Measurements from ENCODE around the gene PRRX1.

The PRRX1 gene

GRCh38 chr1:170685166-170685565 lies 21.2 kb downstream of the PRRX1 start:
- FAIRE-seq (no peak), DNase-seq (ENCODE audit: insufficient read length, low spot score) (no peak)

- FAIRE-seq, result no peak
- no peak for DNase-seq (ENCODE audit: insufficient read length, low spot score)
Observed at GRCh38 chr1:170686291-170686690, 22.4 kb downstream of the PRRX1 start.

GRCh38 chr1:170687621-170688020 lies 23.7 kb downstream of the PRRX1 start:
- DNase-seq (ENCODE audit: insufficient read length, low spot score) (no peak), FAIRE-seq (no peak)

- DNase-seq (ENCODE audit: insufficient read length, low spot score) (no peak), FAIRE-seq (no peak)
Observed at GRCh38 chr1:170691258-170691657, 27.3 kb downstream of the PRRX1 start.

- FAIRE-seq (no peak), DNase-seq (ENCODE audit: insufficient read length, low spot score) (no peak)
Observed at GRCh38 chr1:170692866-170693575, 29.1 kb downstream of the PRRX1 start.

GRCh38 chr1:170694172-170694926 lies 30.4 kb downstream of the PRRX1 start:
- FAIRE-seq (no peak), DNase-seq (ENCODE audit: insufficient read length, low spot score) (no peak)

- DNase-seq (ENCODE audit: insufficient read length, low spot score), result no peak
- no peak for FAIRE-seq
Observed at GRCh38 chr1:170695955-170696590, 32.1 kb downstream of the PRRX1 start.

- FAIRE-seq (no peak), DNase-seq (ENCODE audit: insufficient read length, low spot score) (no peak)
Observed at GRCh38 chr1:170696591-170697290, 32.8 kb downstream of the PRRX1 start.

GRCh38 chr1:170697316-170697715 lies 33.4 kb downstream of the PRRX1 start:
- no peak for DNase-seq (ENCODE audit: insufficient read length, low spot score)

GRCh38 chr1:170698301-170699275 lies 34.7 kb downstream of the PRRX1 start:
- no peak for FAIRE-seq
- no peak for DNase-seq (ENCODE audit: insufficient read length, low spot score)

More at GRCh38 chr1:170697316-170697715, 33.4 kb downstream of the PRRX1 start:
- no peak for FAIRE-seq

GRCh38 chr1:170699696-170700095 lies 35.8 kb downstream of the PRRX1 start:
- DNase-seq (ENCODE audit: insufficient read length, low spot score) (no peak), FAIRE-seq (no peak)

GRCh38 chr1:170700842-170701615 lies 37.1 kb downstream of the PRRX1 start:
- DNase-seq (ENCODE audit: insufficient read length, low spot score) (no peak), FAIRE-seq (no peak)

GRCh38 chr1:170701962-170702361 lies 38.0 kb downstream of the PRRX1 start:
- no peak for DNase-seq (ENCODE audit: insufficient read length, low spot score)
- no peak for FAIRE-seq

GRCh38 chr1:170703591-170703990 lies 39.7 kb downstream of the PRRX1 start:
- DNase-seq (ENCODE audit: insufficient read length, low spot score), result no peak
- FAIRE-seq, result no peak

GRCh38 chr1:170704256-170704655 lies 40.3 kb downstream of the PRRX1 start:
- no peak for DNase-seq (ENCODE audit: insufficient read length, low spot score)
- no peak for FAIRE-seq

GRCh38 chr1:170705981-170706380 lies 42.0 kb downstream of the PRRX1 start:
- DNase-seq (ENCODE audit: insufficient read length, low spot score), result no peak
- no peak for FAIRE-seq

GRCh38 chr1:170707117-170707516 lies 43.2 kb downstream of the PRRX1 start:
- no peak for FAIRE-seq
- DNase-seq (ENCODE audit: insufficient read length, low spot score), result no peak

- DNase-seq (ENCODE audit: insufficient read length, low spot score) (no peak), FAIRE-seq (no peak)
Observed at GRCh38 chr1:170707959-170708655, 44.2 kb downstream of the PRRX1 start.

GRCh38 chr1:170711682-170712081 lies 47.8 kb downstream of the PRRX1 start:
- FAIRE-seq, result no peak
- DNase-seq (ENCODE audit: insufficient read length, low spot score), result no peak
